HG03280 (cell line): ENCODE measurements around the gene ARSH.
"Not testable (repeated sequence)": the region's sequence is repeated elsewhere in the genome, so short reads cannot be mapped to it uniquely, and the experiment has no call there.

Source experiments
- ATAC-seq: cut with Tn5 transposase; IDR thresholded peaks from one replicate; pipeline ENCODE4 v1.9.1; 2021; ENCODE audit warnings: mild to moderate bottlenecking, moderate library complexity; ENCODE audit not compliant: unreplicated experiment

ARSH gene

GRCh38 chrX:3006495-3006894 is at the start of gene ARSH:
Gene ARSH (plus strand): TSS chrX:3006546. CDS start chrX:3006613, 67 bp downstream.
- no peak for ATAC-seq

GRCh38 chrX:2958199-2958598 is 48.1 kb upstream of the ARSH start:
- no peak for ATAC-seq

DNA sequence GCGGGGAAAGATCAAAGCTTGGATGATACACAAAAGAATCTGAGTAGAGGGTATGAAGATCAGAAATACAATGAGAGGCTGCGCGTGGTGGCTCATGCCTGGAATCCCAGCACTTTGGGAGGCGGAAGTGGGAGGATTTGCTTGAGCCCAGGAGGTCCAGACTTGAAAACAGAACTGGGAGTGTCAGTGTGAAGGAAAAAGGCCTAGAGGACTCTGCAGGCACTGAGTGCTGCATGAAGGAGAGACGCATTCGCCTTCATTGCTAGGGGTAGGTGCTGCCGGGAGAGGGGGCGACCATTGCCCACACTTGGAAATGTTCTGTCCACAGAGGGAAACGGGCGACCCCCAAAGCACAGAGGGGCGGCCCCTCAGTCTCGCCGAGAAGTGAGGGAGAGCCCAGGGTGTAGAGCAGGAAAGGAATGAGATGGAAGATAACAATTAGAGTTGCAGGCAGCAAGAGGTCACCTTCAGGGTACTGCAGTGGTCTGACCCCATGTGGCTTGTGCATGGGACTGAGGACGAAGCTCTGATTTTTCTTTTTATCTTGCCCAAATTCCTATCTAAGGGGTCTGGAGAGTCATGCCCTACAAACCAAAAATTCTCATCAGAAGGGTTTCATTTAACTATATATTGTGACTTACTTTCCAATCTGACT is 45.4 kb upstream of the ARSH start:
- ATAC-seq: no peak

- ATAC-seq: no peak
These were observed 44.0 kb upstream of the ARSH start for GRCh38 chrX:2962381-2962780.

- not testable (repeated sequence) for ATAC-seq
These were observed 42.9 kb upstream of the ARSH start for GRCh38 chrX:2963449-2963848.

DNA sequence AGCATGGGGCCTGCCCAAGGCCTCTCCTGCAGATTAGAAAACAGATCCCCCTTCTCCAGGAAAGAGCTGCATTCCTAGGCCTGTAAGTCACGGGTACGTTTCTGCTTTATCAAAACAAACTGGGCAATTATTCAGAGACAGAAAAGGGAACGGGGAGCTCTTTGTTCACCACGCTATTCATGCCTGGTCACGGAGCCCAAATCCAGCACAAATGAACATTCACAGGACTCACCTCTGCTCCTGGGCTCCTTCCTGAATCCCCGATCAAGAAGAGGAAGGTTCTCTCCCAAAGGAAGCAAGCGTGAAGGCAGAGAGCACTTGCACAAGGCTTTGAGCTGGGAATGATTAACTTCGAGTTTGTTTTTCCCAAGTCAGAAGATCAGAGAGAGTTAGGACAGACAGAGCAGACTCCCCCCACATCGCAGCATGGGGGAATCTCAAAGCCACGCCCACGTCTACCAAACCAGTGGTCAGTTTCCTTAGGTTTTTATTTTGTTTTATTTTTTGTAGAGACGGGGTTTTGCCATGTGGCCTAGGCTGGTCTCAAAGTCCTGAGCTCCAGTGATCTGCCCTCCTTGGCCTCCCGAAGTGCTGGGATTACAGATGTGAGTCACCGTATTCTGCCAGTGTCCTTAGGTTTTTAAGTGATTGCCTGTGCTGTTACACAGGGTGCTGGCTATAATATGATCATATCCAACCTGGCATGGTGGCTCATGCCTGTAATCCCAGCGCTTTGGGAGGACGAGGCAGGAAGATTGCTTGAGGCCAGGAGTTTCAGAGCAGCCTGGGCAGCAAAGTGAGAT is 42.2 kb upstream of the ARSH start:
- ATAC-seq: not testable (repeated sequence)

DNA sequence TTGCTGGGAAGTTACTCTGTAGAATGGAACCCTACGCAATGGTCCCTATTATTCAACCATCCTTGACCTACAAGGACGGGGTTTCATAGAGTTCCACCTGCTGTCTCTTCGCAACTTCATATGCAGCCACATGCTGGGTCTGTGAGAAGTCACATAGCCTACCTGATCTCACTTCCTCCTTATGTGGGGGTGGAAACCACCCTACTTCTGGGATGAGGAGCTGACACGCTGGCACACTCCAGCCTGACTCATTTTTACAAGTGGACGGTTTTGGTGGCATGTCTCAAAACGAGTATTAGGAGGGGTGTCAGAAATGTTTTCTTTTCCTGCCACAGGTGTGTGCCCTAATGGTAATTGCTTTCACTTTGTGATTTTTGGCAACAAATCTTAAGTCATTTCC is 40.4 kb upstream of the ARSH start:
- ATAC-seq: no peak

- ATAC-seq: no peak
These were observed 39.3 kb upstream of the ARSH start for GRCh38 chrX:2967012-2967411.

- no peak for ATAC-seq
These were observed 38.8 kb upstream of the ARSH start for GRCh38 chrX:2967584-2967983.

GRCh38 chrX:2967998-2968909 is 38.1 kb upstream of the ARSH start:
- no peak for ATAC-seq

DNA sequence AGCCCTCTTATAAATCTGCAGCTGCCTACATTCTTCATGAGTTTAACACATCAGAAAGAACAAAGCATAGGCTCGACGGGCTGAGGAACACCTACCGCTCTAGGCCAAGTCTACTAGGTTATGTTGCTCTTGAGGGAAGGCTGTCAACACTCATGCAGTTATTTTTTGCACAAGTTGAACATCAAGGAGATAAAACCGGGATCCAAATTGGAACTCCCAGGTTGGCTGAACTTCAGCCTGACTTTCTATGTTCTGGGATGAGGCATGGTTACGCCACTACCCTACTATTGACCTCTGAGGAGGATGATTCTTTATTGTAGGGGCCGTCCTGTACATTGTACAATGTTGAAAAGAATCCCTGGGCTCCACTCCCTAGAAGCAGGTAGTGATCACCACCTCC is 37.3 kb upstream of the ARSH start:
- ATAC-seq: no peak

- no peak for ATAC-seq
These were observed 34.0 kb upstream of the ARSH start for GRCh38 chrX:2972391-2972790.

DNA sequence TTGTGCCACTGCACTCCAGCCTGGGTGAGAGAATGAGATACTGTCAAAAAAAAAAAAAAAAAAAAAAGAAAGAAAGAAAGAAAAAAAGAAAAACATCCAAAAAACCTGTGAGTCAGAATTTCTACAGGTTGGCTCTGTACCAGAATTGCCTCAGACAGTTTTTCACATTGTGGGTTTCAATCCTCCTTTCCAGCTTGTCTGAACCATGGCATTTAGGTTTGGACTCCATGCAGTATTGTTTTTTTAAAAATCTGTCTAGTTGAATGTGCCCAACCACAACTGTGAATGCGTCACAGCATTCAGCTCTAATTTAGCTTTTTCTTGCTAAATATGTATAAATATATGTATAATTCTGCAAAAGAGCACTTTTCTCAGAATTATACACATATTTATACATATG is 31.4 kb upstream of the ARSH start:
- ATAC-seq: no peak

DNA sequence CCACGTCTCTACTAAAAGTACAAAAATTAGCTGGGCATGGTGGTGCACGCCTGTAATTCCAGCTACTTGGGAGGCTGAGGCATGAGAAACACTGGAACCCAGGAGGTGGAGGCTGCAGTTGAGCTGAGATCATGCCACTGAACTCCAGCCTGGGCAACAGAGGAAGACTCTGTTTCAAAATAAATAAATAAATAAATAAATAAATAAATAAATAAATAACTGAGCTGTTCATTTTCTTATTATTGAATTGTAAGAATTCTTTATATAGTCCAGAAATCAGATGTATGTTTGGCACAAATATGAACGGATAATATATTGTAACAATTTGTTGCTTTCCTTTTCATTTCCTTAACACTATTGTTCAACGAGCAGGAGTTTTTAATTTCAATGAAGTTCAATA is 27.7 kb upstream of the ARSH start:
- not testable (repeated sequence) for ATAC-seq

DNA sequence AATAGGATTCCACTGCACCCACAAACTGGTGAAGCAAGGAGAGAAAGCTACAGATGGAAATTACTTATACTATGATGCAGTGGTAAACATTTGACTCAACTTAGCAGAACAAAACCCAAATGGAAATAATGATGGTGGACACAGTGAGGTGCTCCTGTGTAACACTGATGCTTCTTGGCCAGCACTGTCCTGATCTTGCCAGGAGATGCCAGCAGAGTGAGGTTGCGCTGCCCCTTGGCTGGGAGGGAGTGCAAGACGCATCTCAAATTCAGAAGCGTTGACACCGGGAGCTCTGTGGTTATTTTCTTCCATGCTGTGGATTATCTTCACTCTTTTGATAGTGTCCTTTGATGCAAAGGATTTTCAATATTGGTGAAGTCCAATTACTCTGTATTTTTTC is 22.0 kb upstream of the ARSH start:
- ATAC-seq: no peak

GRCh38 chrX:2989565-2989964 is 16.8 kb upstream of the ARSH start:
- no peak for ATAC-seq

- no peak for ATAC-seq
These were observed 4.2 kb downstream of the ARSH start for GRCh38 chrX:3010532-3010931.

GRCh38 chrX:3017492-3017891 is 11.1 kb downstream of the ARSH start:
- no peak for ATAC-seq

- ATAC-seq: no peak
These were observed 17.8 kb downstream of the ARSH start for GRCh38 chrX:3024176-3024575.

- no peak for ATAC-seq
These were observed 19.9 kb downstream of the ARSH start for GRCh38 chrX:3026074-3026815.

GRCh38 chrX:3029129-3029528 is 22.8 kb downstream of the ARSH start:
- ATAC-seq: no peak
